Measurements from ENCODE around the gene RBM38.

RBM38 gene

DNA sequence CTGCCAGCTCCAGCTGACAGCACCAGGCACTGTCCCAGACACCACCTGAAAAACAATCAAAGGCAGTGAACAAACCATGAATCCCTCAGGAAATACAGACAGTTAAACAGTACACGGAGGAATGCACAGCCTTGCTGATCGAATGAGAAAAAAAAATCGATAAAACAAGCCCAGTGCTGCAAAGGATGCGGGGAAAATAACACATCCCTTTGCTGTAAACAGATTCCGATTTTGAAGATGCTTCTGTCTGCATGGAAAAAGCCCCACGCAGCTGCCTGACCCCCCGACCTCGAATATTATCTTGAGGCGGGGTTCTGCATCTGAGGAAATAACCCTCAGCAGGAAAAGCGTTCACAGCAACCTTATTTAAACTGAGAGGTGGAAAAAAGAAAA, 43.9 kb downstream of the RBM38 start:
- no peak for DNase-seq (ENCODE audit: low read depth in 2 of 2, low spot score in 1 of 2)

DNA sequence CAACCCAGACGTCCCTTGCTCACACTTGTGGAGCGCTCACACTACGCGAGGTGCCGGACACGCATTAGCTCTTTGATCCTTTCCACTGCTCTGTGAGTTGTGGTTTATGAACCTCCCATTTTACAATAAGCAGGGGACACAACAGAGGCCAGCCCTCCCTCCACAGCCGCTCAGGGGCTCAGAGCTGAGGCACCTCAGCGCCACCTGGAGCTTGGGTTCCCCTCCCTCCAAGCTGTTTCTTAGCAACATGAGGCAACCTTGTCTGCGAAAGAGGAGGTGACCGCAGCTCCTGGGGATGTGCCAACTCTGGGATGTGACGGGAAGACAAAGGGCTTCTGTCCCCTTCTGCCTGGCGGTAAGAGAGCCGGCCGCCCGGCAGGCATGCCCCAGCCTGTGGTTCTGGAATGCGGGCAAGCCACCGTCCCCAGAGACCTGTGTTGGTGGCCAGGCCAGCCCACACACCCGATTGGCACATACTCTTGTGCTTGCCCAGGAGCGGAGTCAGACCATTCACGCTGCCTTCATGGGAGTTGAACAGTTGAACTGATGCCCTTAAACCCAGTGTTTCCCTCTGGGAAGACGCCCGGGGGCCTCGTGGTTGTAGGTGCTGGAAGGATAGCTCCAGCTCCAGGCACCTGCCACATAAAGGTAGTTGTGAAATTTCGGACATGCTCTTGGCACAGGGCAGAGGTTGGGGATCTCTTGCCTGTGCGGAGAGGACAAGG, 44.5 kb downstream of the RBM38 start:
- DNase-seq (ENCODE audit: low read depth in 2 of 2, low spot score in 1 of 2): no peak

DNA sequence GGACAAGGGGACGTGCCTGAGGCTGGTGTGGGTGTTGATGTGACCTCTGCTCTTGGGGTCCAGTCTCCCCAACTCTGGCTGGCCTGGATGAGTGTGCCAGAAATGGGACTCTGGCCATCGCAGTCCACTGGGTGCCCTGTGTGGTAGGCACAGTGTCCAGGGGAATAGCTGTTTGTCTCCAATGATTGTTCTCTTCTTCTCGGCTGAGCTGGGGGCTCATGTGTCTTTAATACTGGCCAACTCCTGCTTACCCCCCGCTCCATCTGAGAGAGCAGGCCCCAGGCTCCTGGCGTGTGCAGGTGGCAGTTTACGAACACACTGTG, 45.0 kb downstream of the RBM38 start:
- DNase-seq (ENCODE audit: low read depth in 2 of 2, low spot score in 1 of 2): no peak

DNA sequence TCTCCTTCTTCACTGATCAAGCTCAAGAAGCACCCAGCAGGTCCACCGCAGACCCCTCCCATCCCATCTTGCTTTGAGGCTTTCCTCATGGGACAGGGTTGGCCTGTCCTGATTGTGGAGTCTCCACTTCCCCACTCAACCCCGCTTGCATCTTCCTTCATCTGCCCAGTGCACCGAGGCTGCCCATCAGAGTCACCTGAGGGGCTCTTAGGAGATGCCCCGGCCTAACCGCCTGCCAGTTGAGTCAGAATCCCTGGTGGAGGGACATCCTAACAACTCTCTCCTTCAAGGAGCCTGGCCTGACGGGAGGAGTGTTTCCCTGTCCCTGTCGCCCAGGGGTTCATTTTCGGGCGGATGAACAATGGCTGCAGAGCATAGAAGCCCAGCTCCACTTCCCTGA, 46.1 kb downstream of the RBM38 start:
- no peak for DNase-seq (ENCODE audit: low read depth in 2 of 2, low spot score in 1 of 2)

DNA sequence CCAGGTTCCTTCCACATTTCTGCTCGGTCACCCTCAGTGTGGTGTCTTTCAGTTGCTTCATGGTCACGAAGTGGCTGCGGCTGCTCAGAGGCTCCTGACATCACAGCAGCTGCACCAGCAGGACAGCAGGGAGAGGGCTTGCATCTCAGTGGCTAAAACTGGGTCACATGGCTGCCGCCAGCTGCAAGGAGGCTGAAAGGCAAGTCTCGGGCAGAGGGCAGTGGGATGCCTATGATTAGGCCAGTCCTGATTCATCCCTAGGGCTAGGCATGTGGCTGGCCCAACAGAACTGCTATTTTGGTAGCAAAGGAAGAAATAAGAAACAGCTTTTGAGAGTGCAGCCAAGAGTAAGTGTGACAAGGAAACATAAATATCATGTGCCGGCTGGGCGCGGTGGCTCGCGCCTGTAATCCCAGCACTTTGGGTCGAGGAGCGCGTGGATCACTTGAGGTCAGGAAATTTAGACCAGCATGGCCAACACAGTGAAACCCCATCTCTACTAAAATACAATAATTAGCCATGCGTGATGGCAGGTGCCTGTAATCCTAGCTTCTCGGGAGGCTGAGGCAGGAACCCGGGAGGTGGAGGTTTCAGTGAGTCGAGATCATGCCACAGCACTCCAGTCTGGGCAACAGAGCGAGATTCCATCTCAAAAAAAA, 46.6 kb downstream of the RBM38 start:
- no peak for DNase-seq (ENCODE audit: low read depth in 2 of 2, low spot score in 1 of 2)

DNA sequence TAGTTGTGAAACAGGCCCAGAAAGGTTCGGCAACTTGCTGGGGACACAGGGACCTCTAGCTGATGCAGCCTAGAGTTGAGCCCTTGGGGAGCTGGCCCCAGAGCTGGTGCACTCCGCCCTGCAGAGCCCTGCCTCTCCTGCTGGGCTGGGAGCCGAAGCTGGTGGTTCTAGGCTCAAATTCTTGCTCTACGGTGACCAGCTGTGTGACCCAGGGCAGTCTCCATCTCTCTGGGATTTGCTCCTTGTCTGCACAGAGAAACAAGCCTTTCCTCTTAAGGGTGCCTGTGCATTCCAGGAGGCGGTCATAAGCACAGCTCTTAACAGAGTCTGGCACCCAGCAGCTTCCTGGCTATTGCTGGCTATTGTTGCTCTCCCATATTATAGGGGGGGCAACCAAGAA, 47.4 kb downstream of the RBM38 start:
- DNase-seq (ENCODE audit: low read depth in 2 of 2, low spot score in 1 of 2): no peak

DNA sequence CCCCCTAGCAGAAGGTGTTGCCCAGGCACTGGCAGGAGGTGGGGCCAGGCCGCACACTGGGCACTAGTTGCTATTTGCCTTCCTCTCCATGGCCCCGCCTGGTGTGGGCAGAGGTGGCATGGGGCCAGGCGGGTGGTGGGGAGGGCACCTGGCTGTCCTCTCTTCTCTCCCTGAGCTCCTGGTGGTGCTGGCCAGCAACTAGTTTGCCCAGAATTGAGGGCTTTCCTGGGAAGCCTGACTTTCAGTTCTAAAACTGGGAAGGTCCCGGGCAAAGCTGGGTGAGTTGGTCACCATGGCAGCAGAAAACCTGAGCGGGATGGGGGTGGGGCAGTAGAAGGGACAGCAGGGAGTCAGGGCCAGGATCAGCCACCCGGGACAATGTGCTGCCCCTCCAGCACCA, 48.2 kb downstream of the RBM38 start:
- DNase-seq (ENCODE audit: low read depth in 2 of 2, low spot score in 1 of 2): no peak

DNA sequence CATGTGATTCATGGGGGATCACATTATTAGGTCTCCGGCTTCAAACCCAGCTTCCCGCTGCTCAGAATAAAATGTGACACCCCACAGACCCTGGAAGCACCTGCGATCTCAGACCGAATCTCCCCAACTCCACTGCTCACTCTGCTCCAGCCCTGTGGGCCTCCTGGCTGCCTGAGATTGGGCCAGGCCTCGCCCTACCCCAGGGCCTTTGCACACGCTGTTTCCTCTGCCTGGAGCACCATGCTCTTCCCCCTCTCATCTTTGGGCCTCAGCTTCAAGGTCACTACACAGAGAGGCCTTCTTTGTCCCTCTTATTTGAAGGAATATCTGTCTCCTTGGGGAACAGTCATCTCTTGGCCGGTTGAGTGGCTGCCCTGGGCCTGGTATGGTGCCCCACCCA, 48.8 kb downstream of the RBM38 start:
- DNase-seq (ENCODE audit: low read depth in 2 of 2, low spot score in 1 of 2): no peak

DNA sequence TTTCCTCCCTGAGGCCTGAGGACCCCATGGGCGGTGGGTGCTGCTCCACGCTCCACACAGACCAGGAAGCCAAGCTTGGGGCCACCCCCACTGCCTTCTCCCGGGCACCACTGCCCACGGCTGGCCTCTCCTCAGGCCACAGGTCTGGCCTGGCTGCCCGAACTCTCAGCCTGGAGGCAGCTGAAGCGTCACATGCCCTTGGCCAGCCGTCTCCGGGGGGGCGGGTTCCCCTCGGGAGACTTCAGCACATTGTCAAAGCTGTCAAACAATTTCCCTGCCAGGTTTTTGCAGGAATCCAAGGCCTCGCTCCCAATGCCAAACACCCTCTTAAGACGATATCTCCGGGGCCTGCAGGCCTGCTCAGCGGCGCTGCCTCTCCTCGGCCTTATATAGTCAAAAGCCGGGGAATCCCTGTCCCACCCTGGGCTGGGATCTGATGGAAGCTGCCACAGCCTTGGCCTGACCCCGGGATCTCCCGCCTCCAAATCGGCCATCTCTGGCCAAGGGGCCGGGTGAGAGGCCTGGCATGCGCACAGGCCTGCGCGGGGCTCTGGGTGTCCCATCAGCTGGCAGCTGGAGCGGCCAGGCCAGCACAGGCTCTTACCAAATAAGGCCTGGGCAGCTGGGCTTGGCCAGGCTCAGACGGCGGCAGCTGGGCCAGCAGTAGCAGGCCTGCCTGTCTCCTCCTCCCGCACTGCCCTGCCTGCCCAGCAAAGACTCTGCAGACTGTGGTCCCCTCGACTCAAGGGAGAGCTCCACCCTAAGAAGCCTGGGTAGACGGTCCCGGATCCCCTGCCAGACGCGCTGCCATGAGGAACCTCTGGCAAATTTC, 49.7 kb downstream of the RBM38 start:
- no peak for DNase-seq (ENCODE audit: low read depth in 2 of 2, low spot score in 1 of 2)

DNA sequence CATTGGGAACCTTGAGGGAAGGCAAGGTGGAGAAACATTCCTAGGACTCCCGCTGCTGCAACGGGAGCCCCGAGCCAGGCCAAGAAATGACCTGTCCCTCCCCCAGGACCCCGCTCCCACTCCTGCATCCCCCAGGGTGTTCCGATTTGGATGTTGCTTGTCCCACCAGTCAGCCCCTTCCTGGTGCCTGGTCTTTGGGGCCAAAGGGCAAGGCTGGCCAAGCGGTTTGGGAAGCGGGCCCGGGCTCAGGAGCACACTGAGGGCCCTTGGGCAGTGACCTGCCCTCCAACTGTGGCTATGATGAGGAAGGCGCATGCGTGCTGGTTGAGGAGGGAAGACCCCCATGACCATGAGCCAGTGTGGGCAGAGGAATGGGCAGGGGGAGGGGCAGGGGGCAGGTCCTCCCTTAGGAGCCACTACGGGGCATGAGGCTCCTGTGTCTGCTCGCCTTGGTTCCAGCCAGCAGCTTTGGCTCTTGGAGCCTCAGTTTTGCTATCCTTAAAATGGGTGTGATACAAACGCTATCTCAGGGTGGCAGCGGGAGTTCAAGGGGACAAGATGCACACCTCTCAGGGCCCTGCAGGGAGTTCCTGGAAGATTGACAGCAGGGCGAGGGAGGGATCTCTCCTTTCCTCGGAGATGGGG, 50.4 kb downstream of the RBM38 start:
- no peak for DNase-seq (ENCODE audit: low read depth in 2 of 2, low spot score in 1 of 2)

DNA sequence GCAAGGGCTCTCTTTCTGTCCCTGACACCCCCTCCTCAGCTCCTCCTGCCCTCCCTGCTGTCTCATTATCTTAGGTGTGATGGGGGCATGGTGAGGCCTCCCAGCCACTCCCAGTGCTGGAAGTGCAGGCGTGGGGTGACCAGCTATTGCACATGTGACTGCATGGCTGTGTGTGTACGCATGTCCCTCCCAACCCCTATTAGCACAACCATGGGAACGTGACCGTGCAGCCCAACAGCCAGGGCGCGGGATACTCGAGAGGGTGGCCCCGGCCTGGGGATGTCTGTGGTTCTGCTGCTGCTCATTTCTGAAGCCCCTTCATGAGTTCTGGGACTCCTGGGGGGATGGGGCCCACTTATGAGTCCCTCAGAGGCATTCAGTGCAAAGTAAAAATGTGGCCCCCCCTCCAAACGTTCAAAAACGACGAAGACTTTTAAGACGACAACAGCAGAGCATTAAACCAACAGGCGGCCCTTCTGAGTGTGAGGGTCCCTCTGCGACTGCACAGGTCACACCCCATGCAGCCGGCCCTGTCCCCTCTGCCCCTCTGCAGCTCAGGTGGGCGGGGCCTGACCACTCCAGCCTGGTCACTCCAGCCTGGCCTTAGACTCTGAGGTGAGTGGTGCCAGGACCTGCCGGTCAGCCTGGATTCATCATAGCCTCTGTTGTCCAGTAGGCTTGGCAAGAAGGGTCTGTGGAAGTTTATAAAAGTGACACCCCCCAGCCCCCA, 51.1 kb downstream of the RBM38 start:
- no peak for DNase-seq (ENCODE audit: low read depth in 2 of 2, low spot score in 1 of 2)

DNA sequence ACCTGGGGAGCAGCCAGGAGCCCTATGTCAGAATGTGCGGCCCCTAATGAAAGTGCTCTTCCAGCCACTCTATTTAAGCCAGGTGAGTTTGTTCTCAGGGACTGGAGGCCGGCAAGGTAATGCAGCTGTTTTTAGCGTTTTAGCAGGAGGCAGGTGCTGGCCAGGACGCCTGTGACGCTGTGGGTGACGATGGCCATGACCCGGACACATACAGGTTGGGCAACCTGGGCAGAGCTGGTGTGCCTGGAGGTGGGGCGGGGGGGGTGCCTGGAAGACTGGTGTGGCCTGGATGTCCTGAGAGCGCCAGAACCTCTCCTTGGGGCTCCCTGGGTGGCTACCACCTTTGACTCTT, 51.7 kb downstream of the RBM38 start:
- DNase-seq (ENCODE audit: low read depth in 2 of 2, low spot score in 1 of 2): no peak

DNA sequence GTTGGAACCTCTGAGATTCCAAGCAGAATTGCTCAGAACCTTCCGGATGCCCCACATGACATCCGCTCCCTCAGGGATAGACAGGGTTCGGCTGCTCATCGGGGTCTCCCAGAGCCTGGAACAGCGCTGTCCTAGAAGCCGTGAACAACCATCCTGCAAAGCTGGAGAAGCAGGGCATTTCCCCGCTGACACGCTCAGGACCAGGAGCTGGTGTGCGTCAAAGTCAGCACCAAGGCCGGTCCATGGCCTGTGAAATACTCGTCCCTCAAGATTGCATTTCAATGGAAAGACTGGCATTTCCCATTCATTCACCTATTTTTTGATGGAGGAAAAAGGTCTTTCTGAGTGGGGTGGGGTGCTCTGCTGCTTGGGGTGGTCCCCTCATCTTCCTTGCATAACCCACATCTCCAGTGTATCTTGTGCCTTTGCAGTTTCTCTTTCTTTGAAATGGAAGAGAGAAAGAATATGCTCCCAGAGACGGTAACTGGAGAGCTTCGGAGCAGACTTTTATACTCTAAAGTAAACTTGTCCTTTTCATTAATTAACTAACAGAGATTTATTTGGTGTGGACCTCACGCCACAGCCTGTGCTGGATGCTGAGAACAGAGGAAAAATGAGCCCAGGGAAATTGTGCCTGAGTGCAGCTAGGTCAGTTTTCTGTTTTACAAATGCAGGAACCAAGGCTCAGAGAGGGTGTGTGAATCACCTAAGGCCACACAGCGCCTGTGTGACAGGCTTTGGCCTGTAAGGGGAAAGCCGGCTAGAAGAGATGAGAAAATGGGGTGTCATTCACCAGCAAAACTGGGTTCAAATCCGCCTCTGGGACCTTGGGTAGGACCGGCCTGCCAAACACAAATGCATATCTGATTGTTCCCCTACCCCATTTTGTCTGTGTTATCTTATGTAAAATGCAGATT, 52.4 kb downstream of the RBM38 start:
- no peak for DNase-seq (ENCODE audit: low read depth in 2 of 2, low spot score in 1 of 2)

DNA sequence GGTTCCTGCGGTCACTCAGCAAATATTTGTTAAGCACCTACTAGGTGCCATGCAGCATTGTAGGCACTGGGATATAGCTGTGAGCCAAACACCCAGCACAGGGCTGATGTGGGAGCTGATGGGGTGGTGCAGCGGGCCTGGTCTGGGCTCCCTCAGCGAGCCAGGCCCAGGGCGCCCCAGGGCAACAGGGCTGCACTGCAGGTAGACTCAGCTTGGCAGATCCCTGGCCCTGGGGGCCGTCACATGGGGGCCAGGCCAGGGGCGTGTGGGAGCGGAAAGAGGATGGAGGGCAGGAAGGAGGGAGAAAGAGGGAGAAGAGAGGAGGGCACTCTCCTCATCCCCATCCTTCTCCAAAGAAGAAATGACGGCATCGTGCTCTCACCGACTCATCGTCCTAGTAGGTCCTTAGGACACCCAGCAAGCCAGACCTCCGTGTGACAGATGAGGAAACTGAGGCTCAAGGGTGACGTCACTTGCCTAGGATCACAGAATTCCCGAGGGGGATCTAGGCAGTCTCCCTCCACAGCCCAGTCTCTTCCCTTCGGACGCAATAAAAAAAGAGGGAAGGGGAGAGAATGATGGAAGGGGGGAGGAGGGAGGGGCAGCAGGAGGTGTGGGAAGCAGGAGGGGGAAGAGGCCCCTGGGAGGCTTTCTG, 53.3 kb downstream of the RBM38 start:
- DNase-seq (ENCODE audit: low read depth in 2 of 2, low spot score in 1 of 2): no peak

DNA sequence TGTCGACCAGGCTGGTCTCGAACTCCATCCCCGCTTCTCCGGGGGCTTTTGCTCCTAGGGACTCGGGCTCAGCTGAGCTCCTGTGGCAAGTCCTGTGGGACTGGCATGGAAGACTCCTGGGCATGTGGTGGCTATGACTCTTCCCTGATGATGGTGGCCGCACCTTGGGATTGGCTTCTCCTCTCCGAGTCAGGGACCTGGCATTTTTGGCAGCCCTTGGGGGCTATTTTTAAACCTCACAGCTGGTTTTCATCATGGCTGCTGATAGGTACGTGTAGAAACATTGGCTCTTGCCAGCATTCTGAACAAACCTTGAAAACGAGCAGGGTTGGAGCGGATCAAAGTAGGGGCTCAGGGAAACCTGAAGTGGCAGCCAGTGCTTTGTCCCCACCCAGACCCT, 54.1 kb downstream of the RBM38 start:
- no peak for DNase-seq (ENCODE audit: low read depth in 2 of 2, low spot score in 1 of 2)

DNA sequence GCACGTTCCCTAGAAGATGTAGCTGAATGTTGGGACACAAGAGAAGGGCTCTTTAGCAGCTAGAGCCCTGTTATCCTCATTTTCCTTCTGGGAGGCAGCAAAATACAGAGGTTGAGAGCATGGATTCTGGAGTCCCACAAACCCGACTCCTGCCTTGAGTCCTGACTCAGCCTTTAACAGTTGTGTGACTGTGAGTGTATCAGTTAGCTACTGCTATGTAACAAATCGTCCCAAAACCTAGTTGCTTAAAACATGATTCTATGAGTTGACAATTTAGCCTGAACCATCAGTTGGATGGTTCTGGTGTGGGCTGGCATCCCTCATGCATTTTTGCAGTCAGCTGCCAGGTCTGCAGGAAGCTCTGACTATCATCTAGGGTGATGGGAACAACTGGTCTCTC, 54.6 kb downstream of the RBM38 start:
- no peak for DNase-seq (ENCODE audit: low read depth in 2 of 2, low spot score in 1 of 2)

DNA sequence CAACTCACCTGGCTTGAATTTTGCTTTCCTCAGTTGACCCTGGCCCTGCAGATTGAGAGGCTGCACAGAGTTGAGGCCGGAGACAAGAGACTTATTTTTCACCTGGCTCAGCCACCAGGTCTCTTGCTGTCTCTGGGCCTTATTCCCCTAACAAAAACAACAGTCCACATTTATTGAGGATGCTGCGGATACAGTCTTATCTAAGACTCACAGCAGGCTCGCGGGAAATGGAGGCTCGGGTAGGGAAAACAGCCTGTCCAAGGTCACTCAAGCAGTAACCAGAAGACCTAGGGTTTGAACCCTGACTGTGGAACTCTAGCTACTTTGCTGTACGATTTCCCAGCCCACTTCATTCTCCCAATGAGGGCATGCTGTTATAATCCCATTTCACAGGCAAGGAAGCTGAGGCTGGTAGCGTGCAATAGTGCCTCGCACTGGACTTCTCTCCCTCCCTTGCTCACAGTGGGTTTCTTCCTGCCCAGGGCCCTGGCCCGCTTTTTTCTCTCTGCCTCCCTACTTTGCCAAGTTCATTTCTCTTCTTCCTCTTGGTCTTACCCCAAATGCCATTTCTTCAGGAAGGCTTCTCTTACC, 57.7 kb downstream of the RBM38 start:
- no peak for DNase-seq (ENCODE audit: low read depth in 2 of 2, low spot score in 1 of 2)

DNA sequence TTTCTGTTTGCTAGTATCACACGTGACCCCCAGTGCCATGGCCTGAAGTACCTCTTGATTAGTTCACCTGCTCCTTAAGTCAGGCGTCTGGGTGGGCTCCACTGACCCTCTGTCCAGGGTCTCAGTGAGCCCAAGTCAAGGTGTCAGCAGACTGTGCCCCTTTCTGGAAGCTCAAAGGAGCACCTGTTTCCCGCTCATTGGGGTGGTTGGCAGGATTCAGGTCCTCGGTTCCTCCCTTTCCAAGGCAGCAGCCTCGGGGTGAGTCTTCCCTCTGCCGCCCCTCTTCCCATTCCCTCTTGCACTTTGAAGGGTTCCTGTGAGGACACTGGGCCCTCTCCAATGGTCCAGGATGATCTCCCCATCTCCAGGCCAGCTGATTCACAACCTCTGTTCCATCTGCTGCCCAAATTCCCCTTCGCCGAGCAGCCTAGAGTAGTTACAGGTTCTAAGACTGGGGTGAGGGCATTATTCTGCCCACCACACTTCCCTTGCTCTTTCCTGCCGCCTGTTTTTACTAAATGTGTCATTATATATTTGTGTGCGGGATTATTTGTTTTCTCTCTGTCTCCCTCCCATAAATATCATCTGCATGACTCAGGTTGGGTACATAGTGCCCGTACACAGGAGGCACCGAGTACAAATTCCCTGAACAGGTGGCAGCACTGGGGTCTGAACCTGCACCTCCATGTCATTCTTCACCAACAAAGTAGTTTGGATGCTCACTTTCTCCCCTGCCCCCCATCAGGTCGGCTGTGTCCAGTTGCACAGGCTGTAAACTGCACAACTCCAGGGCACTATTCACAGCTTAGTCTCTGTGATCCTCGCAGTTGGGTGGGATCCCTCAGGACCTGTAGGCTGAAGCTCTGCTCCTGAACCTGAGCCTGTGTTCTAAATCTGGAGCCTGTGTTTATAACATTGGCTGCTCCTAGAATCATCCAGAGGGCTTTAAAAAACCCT, 58.5 kb downstream of the RBM38 start:
- DNase-seq (ENCODE audit: low read depth in 2 of 2, low spot score in 1 of 2): no peak
